Endothelial cell (in vitro differentiated cells): ENCODE data around the gene GSTM1. TPM values are rescaled to one million over a fixed set of nuclear protein-coding genes. Genes with fewer than 3 reads are reported as not detected.
A peak's percentile ranks its signal among the peaks of the same experiment; 100 is the strongest.
"Not testable (repeated sequence)": the region's sequence is repeated elsewhere in the genome, so short reads cannot be mapped to it uniquely, and the experiment has no call there.

Experiments used
- DNase-seq: peaks from one replicate; pipeline ENCODE4 v3.0.0; 2021; ENCODE audit warnings: low spot score
- H3K27ac Mint-ChIP-seq: one replicate; pipeline ENCODE4 v1.8.0; 2021; ENCODE audit warnings: mixed read lengths, inconsistent platforms; ENCODE audit not compliant: unreplicated experiment
- H3K27me3 Mint-ChIP-seq: one replicate; pipeline ENCODE4 v1.8.0; 2021; ENCODE audit warnings: mild to moderate bottlenecking, moderate library complexity, mixed read lengths, inconsistent platforms; ENCODE audit not compliant: unreplicated experiment
- H3K36me3 Mint-ChIP-seq: one replicate; pipeline ENCODE4 v1.8.0; 2021; ENCODE audit warnings: mild to moderate bottlenecking, low read depth, mixed read lengths, inconsistent platforms; ENCODE audit not compliant: unreplicated experiment
- H3K4me1 Mint-ChIP-seq: one replicate; pipeline ENCODE4 v1.8.0; 2021; ENCODE audit warnings: mild to moderate bottlenecking, mixed read lengths, inconsistent platforms; ENCODE audit not compliant: unreplicated experiment
- H3K4me3 Mint-ChIP-seq: one replicate; pipeline ENCODE4 v1.8.0; 2021; ENCODE audit warnings: mild to moderate bottlenecking, mixed read lengths, inconsistent platforms; ENCODE audit not compliant: unreplicated experiment
- H3K9me3 Mint-ChIP-seq: one replicate; pipeline ENCODE4 v1.8.0; 2021; ENCODE audit warnings: mixed read lengths, inconsistent platforms; ENCODE audit not compliant: unreplicated experiment
- CTCF ChIP-seq: fragments of 200-600 bp; sonication (generic); IDR thresholded peaks from one replicate; pipeline ENCODE4 v1.5.0; 2021; ENCODE audit warnings: antibody characterized with exemption; ENCODE audit not compliant: unreplicated experiment
- total RNA-seq: library from RNA; stranded (reverse); fragmentation: NEBNext Ultra II Directional; extraction: Animal tissue kit (Norgen Biotek cat#: 25700); gene quantifications from one replicate; pipeline ENCODE4 v1.2.1, GENCODE V29; 2021; ENCODE audit not compliant: unreplicated experiment

GSTM1 gene
- total RNA-seq, 1 donor from 2014 or later = not detected

- TF ChIP-seq CTCF = no peak
These were observed 19.4 kb upstream of the GSTM1 start for GRCh38 chr1:109668123-109668775.

GRCh38 chr1:109669246-109669948 lies 18.2 kb upstream of the GSTM1 start:
- TF ChIP-seq CTCF = no peak
- peak overlapping the region; percentile 42 for H3K27ac Mint-ChIP-seq
- no peaks in the 10 kb centered on the region for H3K27me3 Mint-ChIP-seq
- H3K36me3 Mint-ChIP-seq = peaks cover 7% of the 10 kb centered on the region
- H3K9me3 Mint-ChIP-seq = no peaks in the 10 kb centered on the region
- H3K4me3 Mint-ChIP-seq = no peak overlapping the region
- peaks cover 6% of the 10 kb centered on the region for H3K4me1 Mint-ChIP-seq
- DNase-seq = no peak

More at GRCh38 chr1:109668123-109668775, 19.4 kb upstream of the GSTM1 start:
- Mint-ChIP-seq H3K27ac (no peak overlapping the region), H3K9me3 (no peaks in the 10 kb centered on the region), H3K4me1 (peaks cover 6% of the 10 kb centered on the region), H3K27me3 (no peaks in the 10 kb centered on the region), H3K36me3 (peaks cover 7% of the 10 kb centered on the region), H3K4me3 (peak overlapping the region; percentile 73)
- DNase-seq = no peak

GRCh38 chr1:109669949-109670302 lies 17.7 kb upstream of the GSTM1 start:
- not testable (repeated sequence) for H3K4me3 Mint-ChIP-seq, DNase-seq, H3K4me1 Mint-ChIP-seq, H3K27me3 Mint-ChIP-seq, H3K9me3 Mint-ChIP-seq, H3K27ac Mint-ChIP-seq, H3K36me3 Mint-ChIP-seq

- peaks cover 7% of the 10 kb centered on the region for H3K36me3 Mint-ChIP-seq
- H3K4me3 Mint-ChIP-seq = no peak overlapping the region
- peaks cover 6% of the 10 kb centered on the region for H3K4me1 Mint-ChIP-seq
- DNase-seq = no peak
- no peak for TF ChIP-seq CTCF
- no peak overlapping the region for H3K27ac Mint-ChIP-seq
- no peaks in the 10 kb centered on the region for H3K9me3 Mint-ChIP-seq
- no peaks in the 10 kb centered on the region for H3K27me3 Mint-ChIP-seq
These were observed 16.6 kb upstream of the GSTM1 start for GRCh38 chr1:109671067-109671466.

GRCh38 chr1:109673861-109674260 lies 13.8 kb upstream of the GSTM1 start:
- H3K4me1 Mint-ChIP-seq, H3K27ac Mint-ChIP-seq, DNase-seq, H3K36me3 Mint-ChIP-seq, H3K9me3 Mint-ChIP-seq, H3K27me3 Mint-ChIP-seq, H3K4me3 Mint-ChIP-seq: not testable (repeated sequence)

GRCh38 chr1:109676683-109677381 lies 10.8 kb upstream of the GSTM1 start:
- not testable (repeated sequence) for DNase-seq, H3K9me3 Mint-ChIP-seq, H3K27me3 Mint-ChIP-seq, H3K27ac Mint-ChIP-seq, H3K4me1 Mint-ChIP-seq, H3K36me3 Mint-ChIP-seq, H3K4me3 Mint-ChIP-seq
